HEK293 (cell line): ENCODE results near the gene TLCD3B.
A peak's percentile ranks its signal among the peaks of the same experiment; 100 is the strongest.

Experiments used
- CTCF ChIA-PET: fragments of 350-600 bp; formaldehyde crosslinking; extraction: SDS; loops from one replicate; lab custom pipeline; 2021; ENCODE audit warnings: antibody characterized with exemption; lab: Yijun Ruan, JAX
- POLR2A ChIA-PET: fragments of 300-600 bp; formaldehyde crosslinking; extraction: SDS; loops from one replicate; lab custom pipeline; 2020; ENCODE audit warnings: antibody characterized with exemption, inconsistent platforms; lab: Yijun Ruan, JAX
- H3K27ac ChIP-seq: fragments of 200-500 bp; sonication (Bioruptor generic); 2 replicates; pipeline ENCODE4 v1.5.1; 2014; ENCODE audit warnings: low read depth, low read length, control low read depth, inconsistent platforms; ENCODE audit errors: extremely low read depth
- H3K36me3 ChIP-seq, 2 experiments: fragments of 200-500 bp in 1 of 2; sonication (Bioruptor generic) in 1 of 2; 1 replicate in 1 of 2; 2 replicates in 1 of 2; pipeline ENCODE4 v1.5.1; 2014 to 2017; ENCODE audit warnings: inconsistent platforms in 2 of 2, low read length in 2 of 2; ENCODE audit not compliant: control insufficient read depth in 2 of 2, insufficient read depth in 1 of 2
- H3K4me1 ChIP-seq: fragments of 200-500 bp; sonication (Bioruptor generic); 2 replicates; pipeline ENCODE4 v1.5.1; 2014; ENCODE audit warnings: mild to moderate bottlenecking, low read length, inconsistent platforms; ENCODE audit not compliant: control insufficient read depth, insufficient read depth
- H3K4me3 ChIP-seq: 2 replicates; pipeline ENCODE4 v1.5.1; 2011; ENCODE audit warnings: low read depth, mild to moderate bottlenecking, control low read depth, low read length, moderate library complexity
- H3K9me3 ChIP-seq: fragments of 200-500 bp; sonication (Bioruptor generic); 2 replicates; pipeline ENCODE4 v1.5.1; 2014; ENCODE audit warnings: low read depth, low read length, inconsistent platforms; ENCODE audit not compliant: control insufficient read depth, insufficient read depth
- BCL11A ChIP-seq: fragments of 450-650 bp; formaldehyde crosslinking; IDR thresholded peaks from 2 replicates; pipeline ENCODE4 v1.5.1; 2016; ENCODE audit warnings: low read depth, missing biosample characterization, missing genetic modification characterization
- CTCF ChIP-seq: fragments of 450-650 bp; formaldehyde crosslinking; IDR thresholded peaks from 2 replicates; pipeline ENCODE4 v1.5.1; 2016; ENCODE audit warnings: missing biosample characterization, missing genetic modification characterization
- EGR2 ChIP-seq: fragments of 450-650 bp; formaldehyde crosslinking; IDR thresholded peaks from 2 replicates; pipeline ENCODE4 v1.5.1; 2016; ENCODE audit warnings: low read depth, missing biosample characterization, missing genetic modification characterization
- GLI2 ChIP-seq: fragments of 450-650 bp; formaldehyde crosslinking; IDR thresholded peaks from 2 replicates; pipeline ENCODE4; 2017; ENCODE audit warnings: missing biosample characterization, missing genetic modification characterization, low read depth, borderline replicate concordance
- MZF1 ChIP-seq: fragments of 450-650 bp; formaldehyde crosslinking; IDR thresholded peaks from 2 replicates; pipeline ENCODE4 v1.5.1; 2017; ENCODE audit warnings: missing biosample characterization, missing genetic modification characterization, borderline replicate concordance
- PRDM1 ChIP-seq: fragments of 450-650 bp; formaldehyde crosslinking; IDR thresholded peaks from 2 replicates; pipeline ENCODE4; 2016; ENCODE audit warnings: missing biosample characterization, missing genetic modification characterization
- PRDM4 ChIP-seq: fragments of 450-650 bp; formaldehyde crosslinking; IDR thresholded peaks from 2 replicates; pipeline ENCODE4 v1.5.1; 2017; ENCODE audit warnings: missing biosample characterization, missing genetic modification characterization
- RBAK ChIP-seq: fragments of 450-650 bp; formaldehyde crosslinking; IDR thresholded peaks from 2 replicates; pipeline ENCODE4 v1.5.1; 2016; ENCODE audit warnings: missing biosample characterization, missing genetic modification characterization
- SALL2 ChIP-seq: fragments of 450-650 bp; formaldehyde crosslinking; IDR thresholded peaks from 2 replicates; pipeline ENCODE4 v1.5.0; 2017; ENCODE audit warnings: missing biosample characterization, mild to moderate bottlenecking, missing genetic modification characterization, borderline replicate concordance
- ZBTB10 ChIP-seq: fragments of 450-650 bp; formaldehyde crosslinking; IDR thresholded peaks from 2 replicates; pipeline ENCODE4 v1.5.1; 2016; ENCODE audit warnings: missing biosample characterization, missing genetic modification characterization
- ZBTB11 ChIP-seq: fragments of 450-650 bp; formaldehyde crosslinking; conservative IDR thresholded peaks from 2 replicates; pipeline ENCODE4 v1.5.1; 2016; ENCODE audit warnings: low read depth, missing biosample characterization, missing genetic modification characterization
- ZBTB21 ChIP-seq: fragments of 450-650 bp; formaldehyde crosslinking; IDR thresholded peaks from 2 replicates; pipeline ENCODE4 v1.5.1; 2017; ENCODE audit warnings: missing biosample characterization, missing genetic modification characterization
- ZFHX2 ChIP-seq: fragments of 450-650 bp; formaldehyde crosslinking; conservative IDR thresholded peaks from 2 replicates; pipeline ENCODE4 v1.5.1; 2016; ENCODE audit warnings: missing biosample characterization, missing genetic modification characterization
- ZNF112 ChIP-seq: fragments of 450-650 bp; formaldehyde crosslinking; IDR thresholded peaks from 2 replicates; pipeline ENCODE4 v1.5.0; 2017; ENCODE audit warnings: missing biosample characterization, missing genetic modification characterization
- ZNF184 ChIP-seq: fragments of 450-650 bp; IDR thresholded peaks from 2 replicates; pipeline ENCODE4 v1.5.1; 2018; ENCODE audit warnings: missing biosample characterization, mild to moderate bottlenecking, missing genetic modification characterization
- ZNF221 ChIP-seq: fragments of 450-650 bp; formaldehyde crosslinking; IDR thresholded peaks from 2 replicates; pipeline ENCODE4 v1.5.1; 2017; ENCODE audit warnings: missing biosample characterization, missing genetic modification characterization, borderline replicate concordance
- ZNF223 ChIP-seq: fragments of 450-650 bp; formaldehyde crosslinking; IDR thresholded peaks from 2 replicates; pipeline ENCODE4 v1.5.1; 2016; ENCODE audit warnings: missing biosample characterization, missing genetic modification characterization
- ZNF239 ChIP-seq: fragments of 450-650 bp; formaldehyde crosslinking; IDR thresholded peaks from 2 replicates; pipeline ENCODE4 v1.5.1; 2016; ENCODE audit warnings: missing biosample characterization, missing genetic modification characterization
- ZNF449 ChIP-seq: fragments of 450-650 bp; formaldehyde crosslinking; IDR thresholded peaks from 2 replicates; pipeline ENCODE4 v1.5.1; 2017; ENCODE audit warnings: missing biosample characterization, mild to moderate bottlenecking, missing genetic modification characterization, moderate library complexity
- ZNF571 ChIP-seq: fragments of 450-650 bp; formaldehyde crosslinking; IDR thresholded peaks from 2 replicates; pipeline ENCODE4 v1.5.0; 2017; ENCODE audit warnings: missing biosample characterization, missing genetic modification characterization
- ZNF600 ChIP-seq: fragments of 450-650 bp; formaldehyde crosslinking; IDR thresholded peaks from 2 replicates; pipeline ENCODE4 v1.5.1; 2016; ENCODE audit warnings: missing biosample characterization, missing genetic modification characterization
- ZNF785 ChIP-seq: fragments of 450-650 bp; formaldehyde crosslinking; IDR thresholded peaks from 2 replicates; pipeline ENCODE4 v1.5.1; 2016; ENCODE audit warnings: missing biosample characterization, missing genetic modification characterization
- ZNF830 ChIP-seq: fragments of 450-650 bp; IDR thresholded peaks from 2 replicates; pipeline ENCODE4 v1.5.0; 2018; ENCODE audit warnings: missing biosample characterization, missing genetic modification characterization, low read depth, mild to moderate bottlenecking, moderate library complexity

TLCD3B gene

GRCh38 chr16:30046178-30046577 lies 15.1 kb upstream of the TLCD3B start:
- POLR2A ChIA-PET, result no interaction called here
- H3K4me3 ChIP-seq, result no peak overlapping the region
- TF ChIP-seq BCL11A (tag by site-specific recombination) (no peak), ZFHX2 (tag by site-specific recombination) (peak; percentile 69), EGR2 (tag by site-specific recombination) (peak; percentile 72; the same call in 1 of the 2 replicates), ZBTB21 (no peak)
- TF ChIP-seq, all 188 proteins: peak for 2
- Histone ChIP-seq H3K4me1 (no peaks in the 10 kb centered on the region), H3K36me3 (no peaks in the 10 kb centered on the region), H3K9me3 (no peaks in the 10 kb centered on the region), H3K27ac (no peak overlapping the region)
- CTCF ChIA-PET, result no interaction called here

- Histone ChIP-seq H3K36me3 (no peaks in the 10 kb centered on the region), H3K4me3 (no peak overlapping the region), H3K4me1 (no peaks in the 10 kb centered on the region), H3K27ac (no peak overlapping the region), H3K9me3 (no peaks in the 10 kb centered on the region)
- ChIA-PET POLR2A (interaction anchor here (1.0 kb wide), 1 partner anchor 24 kb away, joined by 3 read pairs; the partner anchor contains the start of gene ALDOA), CTCF (interaction anchor here (0.6 to 2.8 kb wide), 6 partner anchors 10 to 502 kb away, joined by 3 to 12 read pairs (median 4); partner anchors contain the start of genes DCTPP1 and PPP4C)
- TF ChIP-seq ZNF239 (tag by site-specific recombination), result no peak
- TF ChIP-seq ZNF785 (tag by site-specific recombination), result no peak
- TF ChIP-seq CTCF (tag by site-specific recombination), result peak; percentile 78
- TF ChIP-seq ZNF571 (tag by site-specific recombination), result no peak
- no peak for TF ChIP-seq ZNF449 (tag by site-specific recombination)
- no peak for TF ChIP-seq ZNF112
- TF ChIP-seq ZNF223 (tag by site-specific recombination), result no peak
- no peak for TF ChIP-seq ZFHX2 (tag by site-specific recombination)
- no peak for TF ChIP-seq PRDM4 (tag by site-specific recombination)
- 0 out of 2 replicates have a peak, but pooled peaks have one; percentile 18 for TF ChIP-seq ZBTB11 (tag by site-specific recombination)
- TF ChIP-seq ZNF600, result no peak
- TF ChIP-seq ZNF830 (tag by site-specific recombination), result no peak
- TF ChIP-seq GLI2 (tag by site-specific recombination), result no peak
- no peak for TF ChIP-seq RBAK (tag by site-specific recombination)
- TF ChIP-seq SALL2, result no peak
- TF ChIP-seq MZF1, result no peak
- TF ChIP-seq ZNF184, result no peak
- TF ChIP-seq ZNF221 (tag by site-specific recombination), result no peak
- no peak for TF ChIP-seq PRDM1 (tag by site-specific recombination)
- no peak for TF ChIP-seq ZBTB10
These were observed 10.8 kb upstream of the TLCD3B start for GRCh38 chr16:30041841-30042240.
